IPS-11a (cell line): ENCODE data around the gene NLK.

ENCODE experiments used
- H3K4me3 ChIP-seq: one replicate; pipeline ENCODE4 v1.5.1; 2013; ENCODE audit warnings: low read depth, low read length, control low read depth

Gene NLK

DNA sequence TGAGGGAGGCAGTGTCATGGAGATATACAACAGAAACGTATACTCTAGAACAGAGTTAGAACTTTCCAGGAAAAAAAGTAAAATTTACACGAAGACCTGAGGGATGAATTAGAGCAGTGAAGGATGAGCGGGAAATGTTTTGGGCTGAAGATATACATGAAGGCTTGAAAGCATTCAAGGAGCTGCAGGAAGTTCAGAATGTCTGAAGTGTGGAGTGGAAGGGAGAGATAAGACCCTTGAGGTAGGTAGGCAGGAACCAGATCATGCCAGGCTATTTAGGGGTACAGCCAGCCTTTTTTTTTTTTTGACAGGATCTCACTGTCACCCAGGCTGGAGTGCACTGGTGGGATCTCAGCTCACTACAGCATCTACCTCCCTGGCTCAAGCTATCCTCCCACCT lies 3.2 kb upstream of the NLK start:
- H3K4me3 ChIP-seq: no peak overlapping the region

DNA sequence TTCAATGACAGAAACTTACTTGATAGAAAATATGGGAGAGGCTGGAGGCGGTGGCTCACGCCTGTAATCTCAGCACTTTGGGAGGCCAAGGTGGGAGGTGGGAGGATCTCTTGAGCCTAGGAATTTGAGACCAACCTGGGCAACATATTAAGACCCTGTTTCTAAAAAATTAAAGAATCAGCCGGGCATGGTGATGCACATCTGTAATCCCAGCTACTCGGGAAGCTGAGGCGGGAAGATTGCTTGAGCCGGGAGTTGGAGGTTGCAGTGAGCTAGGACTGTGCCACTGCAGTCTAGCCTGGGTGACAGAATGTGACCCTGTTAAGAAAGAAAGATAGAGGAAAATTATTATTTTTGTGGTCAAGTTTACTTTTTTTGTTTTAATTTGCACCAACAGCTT lies 2.1 kb upstream of the NLK start:
- no peak overlapping the region for H3K4me3 ChIP-seq

DNA sequence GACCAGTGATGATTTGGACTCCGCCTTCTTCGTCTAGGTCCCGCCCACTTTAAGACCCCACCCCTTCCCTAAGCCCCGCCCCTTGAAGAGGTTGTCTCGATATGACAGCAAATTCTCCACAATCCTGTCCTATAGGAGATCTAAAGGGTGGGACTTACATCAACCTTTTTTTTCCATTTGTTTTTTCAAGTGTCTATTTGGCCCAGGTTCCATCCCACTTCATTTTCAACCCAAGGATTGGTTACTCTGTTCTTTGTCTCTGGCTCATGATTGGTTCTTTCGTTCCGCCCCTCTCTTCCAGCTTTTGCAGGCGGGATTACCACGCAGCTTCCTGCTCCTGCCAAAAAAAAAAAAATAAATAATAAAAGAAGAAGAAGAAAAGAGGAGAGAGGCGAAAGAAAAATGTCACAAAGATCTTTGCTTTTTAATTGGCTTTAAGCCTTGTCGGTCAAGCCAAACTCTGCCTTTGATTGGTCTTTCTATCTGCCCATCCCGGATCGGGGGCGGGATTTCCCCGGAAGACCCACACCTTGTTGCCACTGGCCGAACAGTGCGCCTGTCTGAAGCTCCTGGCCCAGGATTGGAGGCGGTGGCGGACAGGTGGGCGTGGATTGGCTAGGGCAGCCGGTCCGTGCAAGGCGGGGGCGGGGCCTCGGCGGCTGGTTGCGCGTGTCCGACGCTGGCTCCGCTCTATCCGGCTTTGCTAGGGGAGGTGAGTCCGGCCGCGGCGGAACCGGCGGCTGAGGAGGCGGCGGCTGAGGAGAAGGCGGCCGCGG lies 1.2 kb upstream of the NLK start:
- H3K4me3 ChIP-seq: peak overlapping the region; percentile 63

DNA sequence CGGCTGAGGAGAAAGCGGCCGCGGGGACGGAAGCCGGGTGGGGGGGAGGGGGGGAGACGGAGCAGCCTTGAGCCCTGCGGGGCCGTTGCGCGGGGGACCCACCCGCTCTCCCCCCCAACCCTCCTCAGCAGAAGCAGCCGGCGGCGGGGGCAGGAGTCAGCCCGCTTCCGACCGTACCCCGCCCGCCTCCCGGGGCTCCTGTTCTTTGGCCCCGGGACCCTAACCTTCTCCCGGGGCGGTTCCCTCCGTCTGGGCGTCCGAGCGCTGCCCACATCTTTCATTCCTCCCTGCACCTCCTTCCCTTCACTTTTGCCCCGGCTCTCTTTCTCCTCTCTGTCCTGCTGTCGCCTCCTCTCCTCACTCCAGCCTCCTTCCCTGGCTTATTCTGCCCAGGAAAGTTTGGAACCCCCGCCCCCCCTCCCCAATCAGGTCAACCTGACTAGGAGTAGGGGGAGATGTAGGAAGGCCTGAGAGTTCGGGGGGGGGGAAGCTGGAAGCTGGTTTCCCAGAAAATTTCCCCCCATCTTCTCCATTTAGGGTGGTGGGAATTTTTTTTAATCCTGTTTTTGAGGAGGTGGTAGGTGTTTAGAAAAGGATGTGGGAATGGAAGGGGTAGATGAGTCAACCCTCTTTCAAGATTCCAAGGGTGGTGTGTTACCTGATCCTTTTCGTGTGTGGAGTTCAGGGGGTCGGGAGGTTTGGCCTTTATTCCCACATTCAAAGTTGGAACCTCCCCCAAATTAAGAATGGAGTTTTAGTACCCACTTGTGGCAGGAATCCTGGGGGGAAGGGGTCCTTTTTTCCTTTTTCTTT lies 427 bp upstream of the NLK start:
- H3K4me3 ChIP-seq: peak overlapping the region; percentile 63

DNA sequence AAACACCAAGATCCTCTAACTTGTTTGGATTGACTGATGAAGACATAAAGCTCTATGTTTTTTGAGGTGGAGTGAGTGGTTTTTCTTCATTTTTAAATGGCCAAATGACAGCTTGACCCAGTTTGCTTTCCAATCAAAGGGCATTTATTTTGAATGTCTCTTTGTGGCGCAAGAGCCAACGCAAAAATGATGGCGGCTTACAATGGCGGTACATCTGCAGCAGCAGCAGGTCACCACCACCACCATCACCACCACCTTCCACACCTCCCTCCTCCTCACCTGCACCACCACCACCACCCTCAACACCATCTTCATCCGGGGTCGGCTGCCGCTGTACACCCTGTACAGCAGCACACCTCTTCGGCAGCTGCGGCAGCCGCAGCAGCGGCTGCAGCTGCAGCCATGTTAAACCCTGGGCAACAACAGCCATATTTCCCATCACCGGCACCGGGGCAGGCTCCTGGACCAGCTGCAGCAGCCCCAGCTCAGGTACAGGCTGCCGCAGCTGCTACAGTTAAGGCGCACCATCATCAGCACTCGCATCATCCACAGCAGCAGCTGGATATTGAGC lies 329 bp downstream of the NLK start:
- H3K4me3 ChIP-seq: peak overlapping the region; percentile 63

DNA sequence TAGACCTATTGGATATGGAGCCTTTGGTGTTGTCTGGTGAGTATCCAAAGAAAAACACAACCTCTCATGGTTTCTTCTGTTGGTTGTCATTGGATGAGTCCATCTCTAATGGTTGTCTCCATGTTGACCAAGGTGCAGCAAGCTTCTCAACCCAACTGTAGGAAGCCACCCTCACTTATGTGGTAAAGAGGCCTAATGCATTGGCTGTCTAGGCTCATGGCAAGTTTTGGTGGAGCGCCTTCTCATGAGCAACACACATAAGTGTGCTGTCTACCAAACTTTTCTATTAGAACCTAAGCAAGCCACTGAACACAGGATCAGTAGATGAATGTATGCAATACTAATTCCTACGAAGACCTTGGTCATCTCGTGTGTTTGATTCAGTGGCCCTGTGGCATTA lies 819 bp downstream of the NLK start:
- H3K4me3 ChIP-seq: no peak overlapping the region

DNA sequence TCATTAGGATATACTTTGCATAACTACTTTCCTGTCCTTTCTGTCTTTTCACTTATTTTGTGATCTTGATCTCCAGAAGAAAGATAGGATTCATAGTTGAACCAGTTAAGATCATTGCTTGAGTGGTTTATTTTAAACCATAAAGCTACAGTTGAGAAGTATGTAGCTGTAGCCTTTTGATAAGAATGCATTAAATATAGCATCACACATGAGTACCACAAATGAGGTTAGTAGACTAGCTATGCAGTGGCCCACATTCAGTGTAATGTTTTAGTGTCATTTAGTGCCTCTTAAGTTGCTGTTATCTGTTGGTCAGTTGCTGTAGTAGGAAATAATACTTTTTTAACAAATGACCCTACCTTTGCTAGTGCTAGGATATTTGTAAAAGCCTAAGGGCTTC lies 1.3 kb downstream of the NLK start:
- H3K4me3 ChIP-seq: no peak overlapping the region

DNA sequence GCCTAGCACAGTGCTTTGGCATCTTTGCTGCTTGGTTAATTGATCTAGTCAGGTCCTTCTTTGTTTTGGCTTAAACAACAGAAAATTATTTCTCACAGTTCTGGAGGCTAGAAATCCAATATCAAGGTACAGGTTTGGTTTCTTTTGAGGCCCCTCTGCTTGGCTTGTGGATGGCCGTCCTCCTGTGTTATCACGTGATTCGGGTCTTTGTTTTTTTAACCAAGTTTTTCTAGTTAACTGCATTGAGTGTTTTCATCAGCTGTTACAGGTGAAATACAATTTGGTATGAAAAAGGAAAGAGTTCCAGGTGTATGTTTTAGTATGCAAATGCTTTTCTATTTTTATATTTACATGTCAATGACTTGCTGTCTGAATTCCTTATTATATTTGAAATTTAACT lies 2.8 kb downstream of the NLK start:
- H3K4me3 ChIP-seq: no peak overlapping the region

DNA sequence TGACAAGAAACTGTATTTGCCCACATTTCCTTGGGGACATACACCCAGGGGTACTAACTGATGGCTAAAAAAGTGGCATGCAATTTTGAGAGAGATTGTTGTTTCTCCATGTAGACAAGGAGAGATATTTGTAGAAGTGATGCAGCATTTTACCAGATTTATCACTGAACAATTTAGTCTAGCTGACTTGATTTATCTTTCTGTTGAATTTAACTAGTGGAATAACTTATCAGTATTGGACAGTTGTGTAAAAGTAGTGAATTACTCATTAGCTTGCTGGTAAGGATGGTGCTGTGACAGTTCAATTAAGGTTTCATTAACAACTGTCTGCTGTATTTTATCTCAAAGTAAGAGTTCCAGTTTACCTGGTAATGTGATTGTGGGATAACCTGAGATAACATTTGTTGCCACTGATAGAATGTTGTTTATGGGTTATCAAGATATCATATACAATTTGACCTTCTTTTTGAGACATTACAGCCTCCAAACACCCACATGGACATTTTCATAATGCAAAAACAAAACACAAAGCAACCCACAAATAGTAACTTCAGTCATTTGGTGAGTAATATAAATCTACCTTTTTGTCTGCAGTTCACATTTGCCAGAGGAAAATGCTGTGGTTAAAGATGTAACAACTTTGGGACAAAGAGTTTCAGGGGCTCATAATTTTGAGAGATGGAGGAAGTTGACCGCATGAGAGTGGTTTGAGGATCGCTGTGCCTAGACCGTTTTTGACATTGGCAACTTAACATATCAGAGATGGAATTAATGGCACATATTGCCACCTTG lies 3.8 kb downstream of the NLK start:
- H3K4me3 ChIP-seq: no peak overlapping the region

DNA sequence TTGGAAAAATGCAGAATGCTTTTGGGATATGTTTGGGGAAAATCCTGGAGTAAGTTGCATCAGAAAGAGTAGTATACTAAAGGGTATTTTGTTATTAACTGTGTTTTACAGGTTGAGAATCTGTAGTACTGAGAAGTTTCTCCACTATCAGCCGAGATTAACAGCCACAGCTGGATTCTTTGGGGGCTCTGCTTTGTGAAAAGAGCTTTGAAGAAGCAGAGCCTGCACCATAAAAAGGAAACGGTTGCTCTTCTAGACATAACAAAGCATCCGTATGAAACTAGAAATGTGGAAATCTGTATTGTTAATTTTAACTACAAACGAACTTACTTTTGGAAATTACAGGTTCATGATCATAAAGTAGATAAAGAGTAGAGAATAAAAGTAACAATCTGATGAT lies 5.3 kb downstream of the NLK start:
- no peak overlapping the region for H3K4me3 ChIP-seq

DNA sequence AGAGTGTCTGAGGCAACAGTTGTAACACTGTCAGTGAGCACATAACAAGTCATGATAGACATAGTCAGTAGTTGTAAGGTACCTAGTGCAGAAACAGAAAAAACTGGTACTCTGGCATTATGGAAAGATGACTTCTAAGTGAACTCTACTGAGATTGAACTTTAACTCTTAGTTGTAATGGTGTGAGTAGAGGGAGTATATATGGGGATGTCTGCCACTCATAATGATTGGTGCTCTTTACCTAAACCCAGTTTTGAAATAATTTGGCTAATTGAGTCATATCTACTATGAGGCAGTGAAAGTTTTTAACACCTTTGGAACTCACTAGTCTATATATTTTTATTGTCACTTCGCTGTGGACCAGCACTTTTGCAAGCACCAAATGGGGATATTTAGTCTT lies 6.6 kb downstream of the NLK start:
- H3K4me3 ChIP-seq: no peak overlapping the region

DNA sequence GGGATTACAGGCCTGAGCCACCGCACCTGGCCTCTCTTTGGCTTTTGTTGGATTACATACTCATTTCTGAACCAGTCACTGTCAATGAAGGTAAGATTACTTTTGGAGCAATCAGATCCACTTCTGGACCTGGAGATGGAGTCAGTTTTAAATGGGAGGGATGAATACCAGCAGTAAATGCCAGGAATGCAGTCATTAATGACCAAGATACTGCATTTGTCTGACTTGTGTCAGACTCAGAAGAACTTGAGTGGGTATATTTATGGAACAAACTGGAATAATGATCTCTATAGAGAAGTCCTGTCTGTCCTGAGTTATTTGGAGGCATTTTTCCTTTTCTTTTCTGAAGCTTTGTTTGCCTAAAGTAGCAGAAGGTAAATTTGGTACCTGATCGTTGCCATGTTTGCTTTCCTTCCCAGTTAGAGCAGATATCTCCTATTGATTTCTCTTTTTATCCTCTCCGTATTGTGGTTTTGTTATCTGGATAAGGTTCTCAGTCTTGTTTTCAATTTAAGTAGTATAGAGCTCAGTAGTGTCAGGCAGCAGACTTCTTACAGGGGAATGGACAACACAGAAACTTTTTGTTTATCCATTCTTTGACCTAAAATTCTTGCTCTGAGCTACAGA lies 10.7 kb downstream of the NLK start:
- H3K4me3 ChIP-seq: no peak overlapping the region

DNA sequence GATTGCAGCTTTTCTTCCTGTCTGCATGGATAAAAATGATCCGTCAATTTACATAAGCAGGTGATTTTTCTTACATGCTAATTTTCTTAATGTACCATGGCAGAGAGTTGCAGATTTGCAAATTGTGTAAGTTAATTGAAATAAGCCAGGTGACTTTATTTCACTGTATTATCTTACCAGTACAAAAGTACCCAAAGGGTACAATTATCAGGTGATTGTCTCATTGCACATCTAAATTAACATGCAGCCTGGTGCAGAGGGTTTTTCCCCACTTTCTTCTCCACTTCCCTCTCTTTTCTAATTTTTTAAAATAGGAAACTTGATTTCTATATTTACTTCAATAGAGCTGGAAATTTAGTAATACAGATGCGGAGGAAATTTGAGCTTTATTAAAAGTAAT lies 11.2 kb downstream of the NLK start:
- no peak overlapping the region for H3K4me3 ChIP-seq

DNA sequence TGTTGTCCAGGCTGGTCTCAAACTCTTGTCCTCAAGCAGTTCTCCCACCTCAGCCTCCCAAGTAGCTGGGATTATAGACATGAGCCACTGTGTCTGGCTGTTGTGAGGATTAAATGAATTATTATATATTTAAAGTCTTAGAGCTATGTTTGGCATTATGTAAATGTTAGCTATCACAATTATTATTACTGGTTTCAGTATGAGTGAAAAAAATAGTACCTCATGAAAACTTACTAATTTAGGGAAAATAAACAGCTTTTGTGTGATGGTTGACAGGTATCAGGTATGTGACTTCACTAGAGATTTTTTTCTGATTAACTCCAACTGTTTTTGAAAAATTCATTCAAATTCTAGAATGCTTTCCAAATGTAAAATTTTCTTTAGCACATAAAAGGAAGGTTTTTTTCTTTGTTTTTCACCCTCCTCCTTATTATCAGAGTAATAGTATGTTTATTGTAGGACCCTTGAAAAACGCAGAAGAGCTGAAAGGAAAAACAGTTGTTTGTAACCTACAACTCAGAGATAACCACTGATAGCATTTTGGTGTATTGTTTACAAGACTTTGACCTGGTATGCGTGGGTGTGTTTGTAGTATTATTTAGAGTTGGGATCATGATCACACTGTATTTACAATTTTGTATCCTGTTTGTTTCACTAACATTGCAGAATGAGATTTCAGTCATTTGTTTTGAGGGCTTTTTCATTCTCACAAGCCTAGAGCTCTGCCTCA lies 13.2 kb downstream of the NLK start:
- no peak overlapping the region for H3K4me3 ChIP-seq

DNA sequence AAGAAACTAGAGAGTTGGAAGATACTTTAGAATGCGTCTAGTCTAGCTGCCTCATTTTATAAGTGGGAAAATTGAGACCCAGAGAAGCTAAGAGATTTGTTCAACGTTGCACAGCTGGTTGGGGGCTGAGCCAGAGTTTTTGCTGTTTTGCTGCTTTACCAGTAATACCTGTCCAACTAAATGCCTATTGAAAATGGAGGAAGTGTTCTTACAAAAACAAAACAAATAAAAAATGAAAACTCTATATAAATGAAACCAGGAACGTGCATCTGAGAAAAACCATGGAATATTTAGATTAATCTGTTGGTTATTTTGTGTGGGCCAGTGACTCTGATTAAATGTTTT lies 13.8 kb downstream of the NLK start:
- H3K4me3 ChIP-seq: no peak overlapping the region

DNA sequence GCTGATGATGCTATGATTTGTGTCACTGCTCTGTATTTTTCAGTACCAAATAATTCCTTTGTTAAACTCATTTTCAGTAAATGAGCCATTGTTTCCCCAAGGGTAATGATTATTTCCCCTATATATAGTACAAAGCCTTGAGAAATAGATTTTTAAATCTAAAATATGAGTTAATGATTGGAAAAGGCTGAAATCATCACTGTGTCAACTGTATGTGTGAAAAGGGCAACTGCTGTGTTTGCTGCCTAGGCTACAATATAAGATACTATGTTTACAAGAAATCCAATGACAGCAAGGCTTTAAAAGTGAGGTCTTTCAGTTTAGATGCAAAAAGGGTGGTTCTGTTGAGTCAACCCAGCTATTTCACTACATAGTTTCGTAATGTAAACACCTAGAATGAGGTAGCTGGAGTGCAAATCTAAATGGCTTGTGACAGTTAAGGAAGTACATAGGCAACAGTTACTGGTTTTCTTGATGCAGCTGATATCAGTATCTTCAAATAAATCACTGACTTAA lies 15.3 kb downstream of the NLK start:
- H3K4me3 ChIP-seq: no peak overlapping the region

DNA sequence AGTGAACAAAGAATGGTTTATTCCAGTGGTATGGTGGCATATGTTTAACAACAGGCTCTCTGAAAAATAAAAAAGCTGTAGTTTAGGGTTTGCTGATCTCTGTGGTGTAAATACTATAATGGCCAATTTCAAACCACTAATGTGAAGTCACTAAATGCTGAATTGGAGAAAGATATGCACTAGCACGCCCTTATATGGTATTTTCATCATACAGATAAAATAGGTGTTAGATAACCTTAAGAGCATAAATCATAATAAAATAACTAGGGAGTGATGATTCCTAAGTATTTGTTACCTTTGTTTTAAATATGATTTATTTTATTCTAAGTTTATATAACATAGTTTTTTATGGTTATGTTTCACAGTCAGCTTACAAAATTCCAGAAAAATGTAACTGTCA lies 17.2 kb downstream of the NLK start:
- H3K4me3 ChIP-seq: no peak overlapping the region

DNA sequence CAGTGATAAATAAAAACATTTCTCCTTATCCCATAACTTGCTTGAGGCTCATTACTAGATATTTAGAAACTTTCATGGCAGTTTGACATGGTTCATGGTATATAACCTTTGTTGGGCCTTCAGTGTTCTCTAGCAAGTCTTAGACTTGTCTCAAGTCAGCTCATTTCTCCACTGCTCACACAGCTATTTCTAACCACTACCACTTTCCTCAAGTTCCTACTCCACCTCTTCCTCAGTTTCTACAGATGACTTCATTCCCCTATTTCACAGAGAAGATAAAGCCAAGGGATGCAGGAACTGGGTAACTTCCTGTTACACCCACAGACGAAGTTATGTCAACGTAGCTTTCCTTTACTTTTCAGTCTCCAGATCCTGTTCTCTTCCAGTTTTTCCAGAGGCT lies 23.2 kb downstream of the NLK start:
- no peak overlapping the region for H3K4me3 ChIP-seq

DNA sequence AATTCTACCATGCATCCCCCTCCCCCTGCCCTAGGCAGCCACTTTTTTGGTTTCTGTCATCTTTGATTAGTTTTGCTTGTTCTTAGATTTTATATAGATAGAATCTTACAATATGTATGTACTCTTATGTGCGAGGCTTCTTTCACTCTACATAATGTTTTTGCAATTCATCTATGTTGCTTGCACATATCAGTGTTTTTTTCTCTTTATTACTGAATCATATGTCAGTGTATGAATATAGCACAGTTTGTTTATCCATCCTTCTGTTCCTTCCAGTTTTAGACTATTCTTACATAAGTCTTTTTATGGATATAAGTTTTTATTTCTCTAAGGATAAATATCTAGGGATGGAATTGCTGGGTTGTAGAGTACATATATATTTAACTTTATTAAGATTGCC lies 26.6 kb downstream of the NLK start:
- H3K4me3 ChIP-seq: no peak overlapping the region

DNA sequence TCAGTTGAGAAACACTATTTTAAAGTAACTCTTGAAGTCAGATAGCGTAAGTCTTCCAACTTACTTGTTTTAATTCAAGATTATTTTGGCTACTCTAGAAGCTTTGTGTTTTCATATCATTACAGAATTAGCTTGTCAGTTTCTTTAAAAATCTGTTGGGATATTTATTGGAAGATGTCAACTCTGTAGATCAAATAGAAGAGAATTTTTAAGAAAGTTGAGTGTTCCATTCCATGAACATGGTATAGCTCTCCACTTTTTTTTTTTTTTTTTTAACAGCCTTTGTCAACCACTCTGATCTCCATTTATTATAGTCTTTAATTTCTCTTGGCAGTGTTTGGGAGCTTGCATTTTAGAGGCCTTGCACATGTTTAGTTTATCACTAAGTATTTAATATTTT lies 28.7 kb downstream of the NLK start:
- H3K4me3 ChIP-seq: no peak overlapping the region
